Immature natural killer cell (primary cell): ENCODE measurements around the gene ARFIP1. TPM values are rescaled to one million over a fixed set of nuclear protein-coding genes. Genes with fewer than 3 reads are reported as not detected.

ENCODE experiments used
- DNase-seq, 3 donors: peaks; one replicate each; pipeline ENCODE4 v3.0.0; 2022; ENCODE audit warnings: mixed read lengths in 1 of 3
- H3K27ac Mint-ChIP-seq, 6 donors: one replicate each; pipeline ENCODE4 v1.8.0; 2020; ENCODE audit warnings: mixed read lengths in 6 of 6, mild to moderate bottlenecking in 5 of 6, inconsistent platforms in 4 of 6, moderate library complexity in 3 of 6
- H3K27me3 Mint-ChIP-seq, 3 donors: one replicate each; pipeline ENCODE4 v1.8.0; 2020 to 2021; ENCODE audit warnings: low read depth in 3 of 3, mild to moderate bottlenecking in 3 of 3, mixed read lengths in 3 of 3, moderate library complexity in 3 of 3, inconsistent platforms in 1 of 3
- H3K36me3 Mint-ChIP-seq, 3 donors: one replicate each; pipeline ENCODE4 v1.8.0; 2020; ENCODE audit warnings: mixed read lengths in 3 of 3, inconsistent platforms in 2 of 3, mild to moderate bottlenecking in 2 of 3
- H3K4me1 Mint-ChIP-seq, 2 donors: one replicate each; pipeline ENCODE4 v1.8.0; 2020; ENCODE audit warnings: inconsistent platforms in 2 of 2, mild to moderate bottlenecking in 2 of 2, mixed read lengths in 2 of 2, moderate library complexity in 1 of 2
- H3K4me3 Mint-ChIP-seq, 5 donors: one replicate each; pipeline ENCODE4 v1.8.0; 2020; ENCODE audit warnings: mild to moderate bottlenecking in 5 of 5, mixed read lengths in 5 of 5, inconsistent platforms in 3 of 5, moderate library complexity in 3 of 5
- H3K9me3 Mint-ChIP-seq, 6 donors: one replicate each; pipeline ENCODE4 v1.8.0; 2020; ENCODE audit warnings: mild to moderate bottlenecking in 6 of 6, mixed read lengths in 6 of 6, inconsistent platforms in 4 of 6, moderate library complexity in 3 of 6
- polyA plus RNA-seq, 3 donors: library from polyadenylated mRNA; unstranded; fragments of 300-500 nt; fragmentation: Illumina TruSeq; gene quantifications; one replicate each; pipeline ENCODE4 v1.2.3, GENCODE V29; 2021

ARFIP1 gene
- polyA plus RNA-seq, 3 donors from 2014 or later, result 23.2 to 31.0 (median 25.6) TPM

- Mint-ChIP-seq H3K4me3 (no peak overlapping the region), H3K27me3 (no peaks in the 10 kb centered on the region), H3K9me3 (no peaks in the 10 kb centered on the region), H3K27ac (peak overlapping the region in 5 of 6 donors; percentile 6 to 36 (median 18)), H3K4me1 (peaks cover 24 to 28% of the 10 kb centered on the region in 2 donors), H3K36me3 (peaks cover 0 to 4% (median 3%) of the 10 kb centered on the region in 3 donors)
- no peak for DNase-seq
Observed at GRCh38 chr4:152806501-152807125, 26.9 kb downstream of the ARFIP1 start.

- peak in 2 of 3 donors; percentile 4 to 15 for DNase-seq
- Mint-ChIP-seq H3K4me3 (peak overlapping the region; percentile 16 to 72 (median 56)), H3K27ac (peak overlapping the region in 4 of 6 donors; percentile 2 to 64 (median 36)), H3K4me1 (peaks cover 24 to 28% of the 10 kb centered on the region in 2 donors), H3K27me3 (no peaks in the 10 kb centered on the region), H3K9me3 (no peaks in the 10 kb centered on the region), H3K36me3 (peaks cover 0 to 8% (median 4%) of the 10 kb centered on the region in 3 donors)
Observed at GRCh38 chr4:152807294-152807829, 27.6 kb downstream of the ARFIP1 start.

GRCh38 chr4:152808670-152809069, 28.9 kb downstream of the ARFIP1 start:
- H3K27ac Mint-ChIP-seq, result peak overlapping the region in 1 of 6 donors; percentile 41
- H3K9me3 Mint-ChIP-seq, result no peaks in the 10 kb centered on the region
- H3K36me3 Mint-ChIP-seq, result peaks cover 0 to 14% (median 9%) of the 10 kb centered on the region in 3 donors
- H3K4me1 Mint-ChIP-seq, result peaks cover 26 to 28% of the 10 kb centered on the region in 2 donors
- no peak overlapping the region for H3K4me3 Mint-ChIP-seq
- DNase-seq, result no peak
- no peaks in the 10 kb centered on the region for H3K27me3 Mint-ChIP-seq

GRCh38 chr4:152810715-152811287, 31.0 kb downstream of the ARFIP1 start:
- Mint-ChIP-seq H3K36me3 (peaks cover 4 to 29% (median 24%) of the 10 kb centered on the region in 3 donors), H3K4me3 (no peak overlapping the region), H3K27ac (peak overlapping the region in 1 of 6 donors; percentile 34), H3K27me3 (no peaks in the 10 kb centered on the region), H3K9me3 (peaks cover 0 to 4% (median under 1%) of the 10 kb centered on the region in 6 donors), H3K4me1 (peaks cover 26 to 27% of the 10 kb centered on the region in 2 donors)
- no peak for DNase-seq

GRCh38 chr4:152815078-152815477, 35.3 kb downstream of the ARFIP1 start:
- H3K27ac Mint-ChIP-seq, result peak overlapping the region in 1 of 6 donors; percentile 17

GRCh38 chr4:152817331-152817730, 37.6 kb downstream of the ARFIP1 start:
- Mint-ChIP-seq H3K27me3 (no peaks in the 10 kb centered on the region), H3K4me1 (peaks cover 19 to 22% of the 10 kb centered on the region in 2 donors), H3K27ac (peak overlapping the region in 3 of 6 donors; percentile 10 to 35 (median 15)), H3K36me3 (peaks cover 9 to 41% (median 34%) of the 10 kb centered on the region in 3 donors), H3K4me3 (no peak overlapping the region), H3K9me3 (peaks cover 0 to 4% (median 2%) of the 10 kb centered on the region in 6 donors)
- no peak for DNase-seq

More at GRCh38 chr4:152815078-152815477, 35.3 kb downstream of the ARFIP1 start:
- H3K27me3 Mint-ChIP-seq, result no peaks in the 10 kb centered on the region
- H3K36me3 Mint-ChIP-seq, result peaks cover 9 to 39% (median 36%) of the 10 kb centered on the region in 3 donors
- DNase-seq, result no peak
- peaks cover 0 to 4% (median 2%) of the 10 kb centered on the region in 6 donors for H3K9me3 Mint-ChIP-seq
- H3K4me3 Mint-ChIP-seq, result no peak overlapping the region
- H3K4me1 Mint-ChIP-seq, result peaks cover 19 to 22% of the 10 kb centered on the region in 2 donors

- peaks cover 17 to 22% of the 10 kb centered on the region in 2 donors for H3K4me1 Mint-ChIP-seq
- H3K27ac Mint-ChIP-seq, result no peak overlapping the region
- no peaks in the 10 kb centered on the region for H3K27me3 Mint-ChIP-seq
- peaks cover 0 to 3% (median 0%) of the 10 kb centered on the region in 6 donors for H3K9me3 Mint-ChIP-seq
- peaks cover 5 to 31% (median 23%) of the 10 kb centered on the region in 3 donors for H3K36me3 Mint-ChIP-seq
- DNase-seq, result no peak
- no peak overlapping the region for H3K4me3 Mint-ChIP-seq
Observed at GRCh38 chr4:152819026-152819645, 39.4 kb downstream of the ARFIP1 start.

- Mint-ChIP-seq H3K4me1 (peaks cover 17 to 22% of the 10 kb centered on the region in 2 donors), H3K27ac (no peak overlapping the region), H3K27me3 (no peaks in the 10 kb centered on the region), H3K36me3 (peaks cover 5 to 24% (median 17%) of the 10 kb centered on the region in 3 donors), H3K9me3 (peaks cover 0 to 2% (median 0%) of the 10 kb centered on the region in 6 donors), H3K4me3 (no peak overlapping the region)
- DNase-seq, result no peak
Observed at GRCh38 chr4:152820073-152820472, 40.3 kb downstream of the ARFIP1 start.

- Mint-ChIP-seq H3K9me3 (peaks cover 0 to 3% (median 0%) of the 10 kb centered on the region in 6 donors), H3K4me1 (peaks cover 5 to 8% of the 10 kb centered on the region in 2 donors), H3K36me3 (peaks cover 0 to 11% (median 10%) of the 10 kb centered on the region in 3 donors), H3K27me3 (peaks cover 0 to 2% (median 0%) of the 10 kb centered on the region in 3 donors), H3K27ac (no peak overlapping the region), H3K4me3 (no peak overlapping the region)
- no peak for DNase-seq
Observed at GRCh38 chr4:152822323-152822722, 42.6 kb downstream of the ARFIP1 start.

- H3K27ac Mint-ChIP-seq, result no peak overlapping the region
- H3K4me3 Mint-ChIP-seq, result no peak overlapping the region
- no peak for DNase-seq
- H3K4me1 Mint-ChIP-seq, result no peaks in the 10 kb centered on the region
- peaks cover 0 to 11% (median 0%) of the 10 kb centered on the region in 6 donors for H3K9me3 Mint-ChIP-seq
- peaks cover 2 to 24% (median 11%) of the 10 kb centered on the region in 3 donors for H3K36me3 Mint-ChIP-seq
- peaks cover 0 to 2% (median 0%) of the 10 kb centered on the region in 3 donors for H3K27me3 Mint-ChIP-seq
Observed at GRCh38 chr4:152824561-152824960, 44.8 kb downstream of the ARFIP1 start.

- peaks cover 3 to 26% (median 8%) of the 10 kb centered on the region in 3 donors for H3K36me3 Mint-ChIP-seq
- H3K27ac Mint-ChIP-seq, result peak overlapping the region in 1 of 6 donors; percentile 5
- peaks cover 0 to 11% (median 0%) of the 10 kb centered on the region in 6 donors for H3K9me3 Mint-ChIP-seq
- H3K27me3 Mint-ChIP-seq, result peaks cover 0 to 2% (median 0%) of the 10 kb centered on the region in 3 donors
- DNase-seq, result no peak
- no peaks in the 10 kb centered on the region for H3K4me1 Mint-ChIP-seq
- H3K4me3 Mint-ChIP-seq, result no peak overlapping the region
Observed at GRCh38 chr4:152825336-152825735, 45.6 kb downstream of the ARFIP1 start.

- H3K9me3 Mint-ChIP-seq, result peaks cover 0 to 11% (median 0%) of the 10 kb centered on the region in 6 donors
- H3K27ac Mint-ChIP-seq, result no peak overlapping the region
- no peak overlapping the region for H3K4me3 Mint-ChIP-seq
- no peak for DNase-seq
- no peaks in the 10 kb centered on the region for H3K4me1 Mint-ChIP-seq
- H3K27me3 Mint-ChIP-seq, result peaks cover 0 to 2% (median 0%) of the 10 kb centered on the region in 3 donors
- peaks cover 11 to 28% (median 14%) of the 10 kb centered on the region in 3 donors for H3K36me3 Mint-ChIP-seq
Observed at GRCh38 chr4:152828122-152828521, 48.4 kb downstream of the ARFIP1 start.

- H3K27ac Mint-ChIP-seq, result no peak overlapping the region
- H3K36me3 Mint-ChIP-seq, result peaks cover 28 to 44% (median 29%) of the 10 kb centered on the region in 3 donors
- no peaks in the 10 kb centered on the region for H3K4me1 Mint-ChIP-seq
- DNase-seq, result no peak
- peaks cover 0 to 11% (median 0%) of the 10 kb centered on the region in 6 donors for H3K9me3 Mint-ChIP-seq
- no peaks in the 10 kb centered on the region for H3K27me3 Mint-ChIP-seq
- no peak overlapping the region for H3K4me3 Mint-ChIP-seq
Observed at GRCh38 chr4:152831416-152831815, 51.7 kb downstream of the ARFIP1 start.
